ENCODE data around the gene NAB1.

DNA sequence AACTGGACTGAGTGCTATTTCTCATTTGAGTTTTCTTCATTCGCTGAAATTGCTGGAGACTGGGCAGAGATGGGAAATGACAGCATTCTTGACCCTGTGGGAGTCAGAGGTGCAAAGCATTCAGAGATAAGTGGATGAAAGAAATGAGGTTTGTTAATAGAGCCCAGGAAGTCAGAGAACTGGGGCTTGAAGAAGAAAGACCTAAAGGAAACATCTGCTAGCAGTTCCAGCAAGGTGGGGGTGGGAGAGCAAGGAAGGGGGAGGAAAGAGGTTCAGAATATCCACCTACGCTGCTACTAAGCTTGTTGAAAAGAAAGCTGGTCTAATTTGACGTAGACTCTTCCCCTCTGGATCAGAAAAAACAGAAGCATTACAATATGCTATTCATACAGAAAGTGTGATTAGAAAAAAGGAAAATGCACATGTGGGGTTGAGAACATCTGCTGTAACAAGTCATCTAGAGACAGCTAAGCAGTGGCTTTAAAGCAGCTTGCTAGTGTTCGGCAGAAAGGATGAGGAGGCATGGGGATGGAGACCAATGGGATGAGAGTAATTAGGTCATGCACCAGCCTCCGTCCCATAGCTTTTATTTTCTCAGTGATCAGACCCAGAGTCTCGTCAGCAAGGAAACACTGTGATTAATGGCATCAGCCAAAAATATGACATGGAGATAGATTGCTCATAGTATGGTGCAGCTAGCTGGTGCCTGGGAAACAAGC lies 29.7 kb downstream of the NAB1 start:
- TF ChIP-seq CTCF (IDR thresholded peaks at IDR 0.05 in 4 of 5, conservative IDR thresholded peaks at IDR 0.05 in 1 of 5) (no peak), POLR2A (IDR thresholded peaks at IDR 0.05) (no peak)
